GM19372 (cell line): Measurements from ENCODE around the gene PTPRN2.

Experiments used
- ATAC-seq: cut with Tn5 transposase; IDR thresholded peaks from one replicate; pipeline ENCODE4 v1.9.1; 2021; ENCODE audit warnings: mild to moderate bottlenecking, low read depth, moderate library complexity; ENCODE audit not compliant: unreplicated experiment

PTPRN2 gene

DNA sequence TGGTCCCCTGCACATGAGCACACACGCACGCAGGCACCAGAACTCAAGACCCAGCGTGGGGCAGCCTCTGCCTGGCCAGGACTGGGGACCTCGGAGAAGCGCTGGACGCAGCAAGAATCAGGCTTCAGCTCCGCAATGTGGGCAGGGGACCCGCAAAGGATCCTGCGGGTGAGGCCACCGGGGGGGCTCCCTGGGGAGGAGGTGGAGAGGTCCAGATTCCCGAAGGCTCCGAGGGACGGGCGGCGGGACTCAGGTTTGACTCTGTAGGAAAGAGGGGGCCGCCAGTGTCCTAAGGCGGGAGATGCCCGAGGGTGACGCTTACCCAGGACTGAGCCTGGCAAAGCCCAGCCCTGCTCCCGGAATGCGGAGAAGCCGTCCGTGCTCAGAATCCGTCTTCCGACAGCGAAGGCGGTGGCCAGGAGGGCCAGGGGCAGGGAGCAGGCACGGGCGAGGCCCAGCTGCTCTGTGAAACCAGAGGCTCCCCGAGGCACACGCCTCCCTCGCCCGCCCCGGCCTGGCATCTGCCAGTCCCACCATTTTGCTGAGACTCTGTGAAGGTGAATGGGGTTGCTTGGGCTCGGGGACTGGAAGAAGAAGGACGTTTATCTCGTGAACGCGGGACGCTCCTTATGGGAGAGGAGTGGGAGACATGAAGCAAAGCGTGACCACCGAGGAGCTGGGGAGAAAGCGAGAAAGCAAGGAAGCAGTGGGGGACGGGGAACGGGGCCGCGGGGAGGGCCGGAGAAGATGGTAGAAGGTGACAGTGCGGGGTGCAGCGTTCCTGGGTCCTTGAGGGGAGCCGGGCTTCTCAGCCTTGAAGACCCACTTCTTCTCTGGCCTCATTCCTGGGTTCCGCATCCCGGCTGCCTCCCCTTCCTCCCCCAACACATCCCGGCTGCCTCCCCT, 489.2 kb downstream of the PTPRN2 start:
- no peak for ATAC-seq

DNA sequence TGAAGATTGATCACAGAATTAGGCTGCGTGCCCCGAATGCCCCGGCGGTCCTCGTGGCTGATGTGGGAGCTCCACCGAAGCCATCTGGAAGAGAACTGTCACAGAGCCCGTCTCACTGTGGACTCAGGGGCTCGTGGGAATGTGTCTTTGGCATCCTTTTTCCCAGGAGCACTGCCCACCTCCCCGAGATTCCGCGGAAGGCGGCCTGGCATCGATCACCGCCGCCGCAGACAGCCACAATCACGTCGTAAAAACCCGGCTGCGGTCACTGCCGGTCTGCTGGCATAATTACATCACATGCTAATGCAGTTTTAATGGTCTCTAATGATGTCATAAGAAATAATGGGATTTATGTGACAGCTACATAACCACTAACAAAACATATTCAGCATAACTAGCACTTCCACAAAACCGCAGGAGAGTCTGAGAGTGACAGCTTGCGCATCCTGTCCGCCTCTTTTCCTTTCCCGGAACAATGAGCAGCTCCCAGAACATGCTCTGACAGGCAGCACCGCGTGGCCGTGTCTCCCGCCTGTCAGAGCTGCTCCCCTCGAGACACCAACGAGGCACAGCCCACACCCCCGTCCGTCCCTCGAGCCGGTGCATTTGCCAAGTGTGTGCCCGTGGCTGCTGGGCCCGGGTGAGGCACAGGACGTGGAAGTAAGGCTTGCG, 490.0 kb downstream of the PTPRN2 start:
- no peak for ATAC-seq

DNA sequence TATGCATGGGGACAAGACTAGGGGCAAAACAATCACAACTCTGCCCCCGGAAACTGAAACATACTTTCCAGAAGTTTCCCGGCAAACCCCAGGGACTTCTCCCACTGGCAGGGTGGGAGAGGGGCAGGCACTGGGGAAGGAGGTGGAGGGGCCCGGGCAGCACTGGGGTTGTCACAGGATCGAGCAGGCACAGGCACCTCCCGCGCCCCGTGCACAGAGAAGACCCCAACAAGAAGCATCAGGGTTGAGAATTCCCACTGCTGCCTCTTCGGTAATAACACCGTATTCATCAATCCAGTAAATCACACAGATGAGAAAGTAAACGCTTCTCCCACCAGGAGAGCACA, 490.5 kb downstream of the PTPRN2 start:
- no peak for ATAC-seq

DNA sequence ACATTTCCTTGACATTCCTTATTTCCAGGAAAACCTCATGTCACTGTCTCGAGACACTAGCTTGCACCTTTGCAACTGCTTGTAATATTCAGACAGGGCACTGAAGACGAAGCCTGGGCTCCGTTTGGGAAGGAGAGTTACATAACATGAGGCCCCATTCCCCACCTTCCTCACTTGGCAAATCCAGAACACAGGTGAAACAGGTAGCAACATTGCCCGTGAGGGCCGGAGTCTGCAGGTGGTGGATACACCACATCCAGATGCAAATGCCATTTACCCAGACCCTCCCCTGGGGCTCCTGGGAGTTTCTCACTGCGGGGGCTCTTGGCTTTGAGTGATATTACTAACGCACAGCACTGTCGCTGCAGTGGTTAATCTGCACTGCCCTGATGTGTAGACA, 491.0 kb downstream of the PTPRN2 start:
- no peak for ATAC-seq

DNA sequence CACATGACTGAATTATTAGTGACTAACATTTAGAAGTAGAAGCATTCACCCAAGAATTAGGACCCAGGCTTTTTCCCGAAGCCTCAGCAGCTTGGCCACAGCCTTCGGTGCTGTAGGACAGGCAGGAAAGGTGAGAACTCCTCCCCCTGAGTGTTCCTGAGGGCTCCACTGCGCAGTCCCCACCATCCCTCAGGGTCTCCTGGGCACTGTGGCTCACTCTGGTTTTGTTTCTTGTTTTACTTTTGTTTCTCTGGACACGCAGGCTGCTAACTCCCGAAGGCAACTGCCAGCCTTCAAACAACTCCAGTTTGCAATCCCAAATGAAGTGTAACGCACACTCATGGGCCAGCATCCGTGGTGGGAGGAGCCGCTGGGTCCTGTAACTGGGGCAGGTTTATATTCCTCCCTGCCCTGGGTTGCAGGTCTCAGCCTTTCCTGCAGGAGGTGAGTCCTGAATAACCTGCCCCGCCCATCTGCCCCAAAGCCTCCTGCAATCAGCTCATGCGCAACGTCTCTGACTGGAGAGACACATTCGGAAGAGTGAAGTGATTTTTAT, 492.9 kb downstream of the PTPRN2 start:
- ATAC-seq = no peak

DNA sequence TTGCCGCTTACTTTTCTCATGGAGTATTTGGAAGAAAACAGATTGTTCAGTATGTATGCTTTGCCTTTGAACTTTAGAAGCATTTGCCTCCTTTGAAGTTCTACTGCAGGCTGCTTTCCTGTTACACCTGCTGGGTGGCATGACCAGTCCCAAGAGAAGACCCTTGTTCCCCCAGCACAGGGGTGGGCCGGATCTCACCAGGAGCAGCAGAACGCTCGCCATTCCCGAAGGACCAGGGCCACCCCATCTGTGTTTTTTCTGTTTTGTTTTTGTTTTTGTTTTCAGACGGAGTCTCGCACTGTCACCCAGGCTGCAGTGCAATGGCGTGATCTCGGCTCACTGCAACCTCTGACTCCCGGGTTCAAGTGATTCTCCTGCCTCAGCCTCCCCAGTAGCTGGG, 493.6 kb downstream of the PTPRN2 start:
- no peak for ATAC-seq

DNA sequence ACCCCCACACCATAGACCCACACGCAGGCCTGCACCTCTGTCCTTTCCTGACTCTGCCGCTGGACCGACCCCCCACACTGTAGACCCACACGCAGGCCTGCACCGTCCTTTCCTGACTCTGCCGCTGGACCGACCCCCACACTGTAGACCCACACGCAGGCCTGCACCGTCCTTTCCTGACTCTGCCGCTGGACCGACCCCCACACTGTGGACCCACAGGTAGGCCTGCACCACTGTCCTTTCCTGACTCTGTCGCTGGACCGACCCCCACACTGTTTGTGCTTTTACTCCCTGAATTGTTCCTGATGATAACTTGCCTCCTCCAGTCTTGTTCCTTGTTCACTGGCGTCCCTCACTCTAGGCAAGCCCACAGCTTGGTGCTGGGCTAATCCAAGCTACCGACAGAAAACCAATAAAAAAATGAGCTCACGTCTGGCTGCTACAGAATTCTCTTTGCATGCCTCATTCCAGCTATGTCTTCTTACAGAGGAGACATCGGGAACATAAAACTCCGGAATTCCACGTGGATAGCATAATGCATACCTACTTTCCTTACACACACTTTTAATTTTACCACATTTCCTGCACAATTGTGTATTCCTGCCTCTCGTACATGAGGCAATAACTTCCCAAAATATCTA, 494.3 kb downstream of the PTPRN2 start:
- ATAC-seq = no peak

DNA sequence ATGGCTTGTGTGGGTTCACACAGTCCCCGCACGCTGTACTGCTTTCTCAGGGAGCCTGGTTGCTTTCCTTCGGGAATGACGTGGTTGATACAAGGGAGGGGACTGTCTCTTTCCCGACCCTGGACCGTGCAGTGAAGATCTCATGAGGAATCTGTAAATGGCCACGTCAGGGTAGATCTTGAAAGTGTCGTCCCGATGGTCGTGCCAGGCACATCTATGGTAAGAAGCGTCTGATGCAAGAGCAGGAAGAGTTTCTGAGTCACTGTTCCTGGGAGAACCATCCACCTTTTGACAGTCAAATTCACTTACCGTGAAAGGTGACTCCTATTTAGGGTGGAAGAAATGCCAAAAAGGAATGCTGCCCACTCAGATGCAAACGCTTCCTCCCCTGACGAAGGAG, 500.4 kb downstream of the PTPRN2 start:
- ATAC-seq = no peak

DNA sequence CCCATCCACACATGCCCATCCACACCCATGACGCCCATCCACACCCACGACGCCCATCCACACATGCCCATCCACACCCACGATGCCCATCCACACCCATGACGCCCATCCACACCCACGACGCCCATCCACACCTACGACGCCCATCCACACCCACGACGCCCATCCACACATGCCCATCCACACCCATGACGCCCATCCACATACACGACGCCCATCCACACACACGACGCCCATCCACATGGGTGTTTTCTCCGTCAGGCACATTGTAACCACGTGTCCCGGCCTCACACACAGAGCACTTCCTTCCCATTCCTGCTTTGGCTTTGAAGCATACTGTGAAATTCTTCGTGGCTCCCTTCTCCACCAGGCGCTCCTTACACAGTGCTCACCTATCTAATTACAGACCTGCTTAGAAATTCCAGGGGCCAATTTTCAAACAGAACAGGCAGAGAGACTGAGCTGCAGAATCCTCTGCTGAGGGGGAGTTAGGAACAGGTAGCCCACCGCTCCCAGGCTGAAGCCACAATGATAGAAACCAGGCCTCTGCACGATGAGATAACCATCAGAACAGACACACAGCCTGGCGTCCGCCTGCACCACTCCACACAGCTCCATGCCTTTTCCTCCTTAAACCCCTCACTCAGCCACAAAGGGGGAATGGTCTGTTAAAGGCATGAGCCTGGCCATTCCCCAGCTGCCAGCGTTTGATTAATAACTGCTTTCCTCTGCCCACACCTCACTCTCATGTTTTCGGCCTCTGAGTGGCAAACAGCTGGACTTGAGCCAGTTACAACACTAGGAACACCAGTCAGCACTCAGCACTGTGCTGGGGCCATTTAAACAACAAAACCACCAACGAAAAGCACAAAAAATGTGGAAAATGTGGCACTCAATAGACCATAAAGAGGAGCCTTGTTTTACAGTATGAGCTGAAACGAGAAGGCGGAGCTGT, 501.6 kb downstream of the PTPRN2 start:
- ATAC-seq = no peak

DNA sequence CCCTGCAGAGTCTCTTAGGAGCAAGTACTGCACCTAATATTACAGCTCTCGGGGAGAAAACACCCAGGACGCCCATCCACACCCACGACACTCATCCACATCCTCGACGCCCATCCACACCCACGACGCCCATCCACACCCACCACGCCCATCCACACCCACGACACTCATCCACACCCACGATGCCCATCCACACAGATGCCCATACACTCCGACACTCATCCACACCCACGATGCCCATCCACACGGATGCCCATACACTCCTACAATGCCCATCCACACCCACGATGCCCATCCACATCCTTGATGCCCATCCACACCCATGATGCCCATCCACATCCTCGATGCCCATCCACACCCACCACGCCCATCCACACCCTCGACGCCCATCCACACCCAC, 503.1 kb downstream of the PTPRN2 start:
- no peak for ATAC-seq

DNA sequence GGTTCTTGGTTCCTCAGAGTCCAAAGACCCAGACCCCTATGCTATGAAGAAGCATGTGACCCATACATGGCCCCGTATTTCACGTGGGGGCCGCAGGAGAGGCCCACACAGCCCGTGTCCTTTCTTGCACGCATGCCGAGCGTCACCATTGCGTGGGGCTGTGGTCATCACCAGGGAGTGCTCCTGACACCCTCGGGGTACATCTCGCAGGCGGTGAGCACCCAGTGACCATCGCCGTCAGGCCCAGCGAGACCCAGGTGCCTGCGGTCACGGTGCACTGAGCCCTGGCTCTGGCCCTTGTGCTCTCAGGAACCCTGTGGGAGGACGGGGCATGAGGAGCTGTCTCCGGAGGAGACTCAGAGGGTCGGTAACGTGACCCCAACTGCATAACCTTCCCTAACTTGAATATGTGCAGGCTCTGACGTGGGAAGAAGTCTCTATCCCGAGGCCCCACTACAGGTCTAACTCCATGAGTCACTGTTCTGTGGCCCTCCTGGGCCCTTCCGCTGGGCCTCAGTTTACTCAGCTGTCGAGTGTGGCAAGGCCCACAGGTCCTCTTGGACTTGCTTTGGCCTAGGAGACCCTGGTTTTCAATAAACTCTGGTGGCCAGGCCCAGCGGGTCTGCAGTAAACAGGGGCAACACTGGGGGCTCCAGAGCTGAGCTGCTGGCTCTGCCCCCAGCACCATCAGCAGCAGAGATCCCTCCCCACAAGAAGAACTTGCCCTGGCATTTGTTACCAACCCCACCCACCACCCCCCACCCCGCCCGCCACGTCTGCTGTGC, 503.9 kb downstream of the PTPRN2 start:
- ATAC-seq = no peak

DNA sequence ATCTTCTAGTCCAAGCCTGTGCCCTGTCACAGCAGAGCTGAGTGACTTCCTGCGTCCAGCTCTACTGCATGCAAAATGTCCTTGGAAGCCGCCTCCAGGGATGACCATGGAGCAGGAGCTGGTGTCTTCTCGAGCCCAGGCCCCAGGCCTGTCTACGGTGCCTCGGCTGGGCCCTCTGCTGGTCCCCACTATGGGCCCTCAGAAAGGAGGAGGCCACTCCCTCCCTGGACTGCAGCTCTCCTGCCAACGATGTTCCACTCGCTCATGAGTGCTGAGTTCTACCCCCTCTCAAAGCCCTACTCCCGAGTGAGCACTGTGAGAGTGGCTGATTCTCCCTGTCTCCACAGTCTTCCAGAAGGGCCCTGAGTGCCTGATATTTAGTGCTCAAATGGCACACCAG, 504.9 kb downstream of the PTPRN2 start:
- no peak for ATAC-seq

DNA sequence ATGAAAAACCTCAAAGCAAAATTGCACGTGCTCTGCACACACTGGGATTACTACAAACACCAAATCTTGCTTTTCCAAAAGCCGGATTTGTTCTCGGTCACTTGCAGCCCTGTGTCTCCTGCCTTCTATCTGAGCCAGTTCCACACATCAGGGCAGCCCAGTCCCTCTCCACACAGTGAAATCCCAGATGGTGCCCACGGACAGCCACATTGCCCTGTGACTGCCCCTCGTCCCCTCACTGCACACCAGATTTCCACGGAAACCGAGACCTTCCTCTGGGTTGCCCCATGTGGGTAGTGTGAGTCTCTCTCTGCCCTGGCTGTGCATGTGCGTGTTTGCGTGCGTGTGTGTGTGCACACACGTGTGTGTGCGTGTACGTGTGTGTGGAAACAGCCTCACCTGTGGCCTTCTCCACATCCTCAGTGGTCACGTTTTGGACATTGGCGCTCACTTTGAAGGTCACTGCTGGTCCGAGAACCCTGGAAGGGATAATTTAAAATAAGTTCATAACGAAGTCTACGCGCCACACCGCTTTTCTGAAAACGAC, 506.7 kb downstream of the PTPRN2 start:
- no peak for ATAC-seq

DNA sequence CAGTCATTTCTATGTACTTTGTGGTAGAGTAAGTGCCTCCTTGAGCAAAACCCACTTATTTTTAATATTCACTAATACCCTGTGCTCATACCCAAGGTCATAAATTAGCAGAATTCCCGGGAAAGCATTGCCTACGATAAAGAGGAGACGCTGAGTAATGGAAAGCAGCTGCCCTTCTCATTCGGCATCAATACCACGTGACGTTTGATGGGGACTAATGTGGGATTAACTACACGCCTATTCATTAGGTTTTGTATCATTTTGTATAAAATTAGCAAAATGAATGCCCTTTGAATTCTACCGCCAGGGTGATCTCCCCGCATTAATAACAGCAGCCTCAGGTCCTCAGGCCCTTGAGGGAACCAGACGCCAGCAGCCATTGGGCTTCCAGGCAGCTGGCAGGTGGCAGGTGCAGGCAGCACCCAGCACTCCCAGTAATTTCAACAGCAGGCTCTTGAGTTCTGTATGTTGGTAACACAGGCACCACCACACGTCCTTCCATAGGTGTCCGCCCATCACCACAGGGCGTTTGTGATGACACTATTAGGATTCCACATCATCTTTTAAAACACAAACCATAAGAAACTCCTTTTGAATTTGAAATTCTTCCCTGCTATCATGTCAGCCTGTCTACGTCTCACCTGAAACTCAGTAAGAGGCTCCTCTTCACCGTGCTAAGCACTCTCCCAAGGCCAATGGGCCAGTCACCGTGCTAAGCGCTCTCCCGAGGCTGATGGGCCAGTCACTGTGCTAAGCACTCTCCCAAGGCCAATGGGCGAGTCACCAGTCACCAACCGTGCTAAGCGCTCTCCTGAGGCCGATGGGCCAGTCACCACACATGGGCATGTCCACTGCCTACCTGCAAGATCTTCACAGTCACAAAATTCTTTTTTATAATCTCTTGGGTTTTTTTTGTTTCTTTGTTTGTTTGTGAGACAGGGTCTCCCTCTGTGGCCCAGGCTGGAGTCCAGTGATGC, 509.4 kb downstream of the PTPRN2 start:
- ATAC-seq = no peak

DNA sequence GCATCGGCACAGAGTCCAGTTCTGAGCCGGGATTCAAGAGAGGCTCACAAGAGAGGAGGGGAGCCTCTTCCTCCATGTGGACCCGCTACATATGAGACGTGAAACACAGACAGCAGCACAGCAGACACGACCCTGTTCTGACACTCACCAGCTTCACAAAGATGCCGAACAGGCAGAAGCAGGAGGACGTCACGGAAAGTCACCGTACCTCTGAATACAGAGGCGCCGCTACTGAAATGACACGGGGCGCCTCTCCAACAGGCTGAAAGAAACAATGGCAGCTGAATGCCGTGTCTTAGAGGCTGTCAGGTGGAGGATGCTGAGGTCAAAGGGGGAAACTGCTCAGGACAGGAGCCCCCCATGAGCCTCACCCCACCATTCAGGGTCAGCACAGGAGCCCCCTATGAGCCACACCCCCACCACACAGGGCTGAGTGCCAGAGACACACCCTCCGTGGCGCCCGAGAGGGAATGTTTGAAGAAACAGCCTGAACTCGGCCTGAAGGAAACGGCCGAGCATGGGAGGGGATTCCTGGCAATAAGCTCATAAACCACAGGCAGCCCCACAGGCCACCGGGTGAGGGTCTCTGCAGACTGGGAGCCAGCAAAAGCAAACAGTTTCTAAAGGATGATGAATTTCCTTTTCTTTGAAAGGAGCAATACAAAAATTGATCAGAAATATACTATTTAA, 510.3 kb downstream of the PTPRN2 start:
- ATAC-seq = no peak

DNA sequence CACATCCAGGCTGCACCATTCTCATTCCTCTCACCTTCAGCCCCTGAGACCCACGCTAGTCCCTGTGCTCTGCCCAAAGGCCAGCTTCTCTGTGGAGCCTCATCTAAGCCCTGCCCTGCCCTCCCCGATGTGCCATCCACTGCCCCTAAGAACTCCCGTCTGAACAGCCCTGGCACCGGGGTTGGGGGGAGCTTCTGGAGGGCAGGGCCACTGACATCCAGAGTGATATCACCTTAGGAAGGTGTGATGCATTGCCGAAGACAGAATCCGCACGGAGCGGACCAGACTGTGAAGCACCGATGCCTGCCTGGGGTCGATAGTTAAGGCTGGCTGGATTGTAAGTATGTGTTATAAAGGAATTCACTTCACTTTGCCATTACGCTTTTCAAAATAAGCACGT, 511.0 kb downstream of the PTPRN2 start:
- no peak for ATAC-seq

DNA sequence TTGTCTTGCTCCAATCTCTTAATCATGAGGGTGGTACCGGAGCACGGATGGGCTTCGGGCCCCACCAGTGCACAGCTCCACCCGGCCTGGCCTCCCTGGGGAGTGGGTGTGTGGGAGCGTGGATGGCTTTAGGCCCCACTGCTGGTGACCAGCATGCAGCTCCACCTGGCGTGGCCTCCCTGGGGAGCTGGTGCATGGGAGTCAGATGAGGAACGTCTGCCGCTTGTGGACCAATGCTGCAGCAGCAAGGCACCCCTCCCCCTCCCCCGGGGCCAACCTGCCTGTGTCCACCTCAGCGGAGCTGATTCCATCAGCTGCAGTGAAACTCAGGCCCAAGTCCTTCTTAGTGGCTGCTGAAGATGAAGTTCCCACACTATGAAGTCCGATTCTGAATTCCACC, 511.4 kb downstream of the PTPRN2 start:
- ATAC-seq = no peak

DNA sequence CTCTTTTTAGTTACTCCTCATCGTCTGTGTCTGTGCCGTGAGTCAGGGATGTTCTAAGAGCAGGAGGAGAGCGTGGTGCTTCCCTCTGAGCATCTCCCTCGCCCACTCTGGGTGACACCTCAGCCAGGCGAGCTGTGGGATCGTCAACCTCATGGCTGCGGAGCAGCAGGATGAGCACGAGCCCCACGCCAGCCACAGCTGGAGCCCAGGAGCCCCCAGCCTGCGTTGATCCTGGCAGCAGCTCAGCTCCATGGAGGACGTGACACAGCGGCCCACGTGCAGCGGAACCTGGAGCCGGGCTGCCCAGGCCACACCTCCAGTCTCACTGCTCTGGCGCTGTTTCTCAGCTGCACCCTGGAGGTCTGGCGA, 512.0 kb downstream of the PTPRN2 start:
- no peak for ATAC-seq
